GM12891 (cell line): ENCODE measurements around the gene GOLPH3L.

Source experiments
- PAX5 ChIP-seq: IDR thresholded peaks from 2 replicates; pipeline ENCODE4 v1.6.1; 2011; ENCODE audit warnings: low read length, moderate library complexity, mild to moderate bottlenecking; ENCODE audit not compliant: insufficient read depth, severe bottlenecking
- POLR2A ChIP-seq: IDR thresholded peaks from 2 replicates; pipeline ENCODE4 v1.6.1; 2011; ENCODE audit warnings: low read depth, low read length, control low read depth
- POLR2AphosphoS5 ChIP-seq: IDR thresholded peaks from 2 replicates; pipeline ENCODE4 v1.6.1; 2011; ENCODE audit warnings: low read depth, low read length, control low read depth
- TAF1 ChIP-seq: IDR thresholded peaks from 2 replicates; pipeline ENCODE4 v1.6.1; 2011; ENCODE audit warnings: low read depth, low read length, control low read depth

DNA sequence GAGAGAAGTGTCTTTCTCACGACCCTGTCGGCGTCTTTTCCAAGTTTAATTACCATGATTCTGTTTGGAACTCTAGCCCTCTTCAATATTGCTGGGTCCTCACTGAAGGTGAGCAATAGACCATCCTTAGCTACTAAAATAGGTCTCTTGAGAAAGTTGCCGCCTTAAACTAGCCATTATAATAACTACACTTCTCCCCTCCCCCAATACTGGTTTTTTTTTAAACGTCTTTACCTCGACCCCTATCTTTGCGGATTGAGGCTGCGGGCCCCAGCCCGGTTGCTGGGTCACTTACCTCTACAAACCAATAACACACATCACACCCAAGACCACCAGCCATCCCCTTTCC lies 68.2 kb downstream of the GOLPH3L start:
- TF ChIP-seq POLR2AphosphoS5 (no peak), TAF1 (no peak), PAX5 (no peak), POLR2A (no peak)
